SK-N-SH (cell line): ENCODE measurements around the gene CCDC174. TPM values are rescaled to one million over a fixed set of nuclear protein-coding genes. Genes with fewer than 3 reads are reported as not detected.

Experiments used
- CTCF ChIA-PET: fragments of 300-600, 350-600 bp; formaldehyde crosslinking; extraction: SDS; loops from one replicate; lab custom pipeline; 2021; lab: Yijun Ruan, JAX
- POLR2A ChIA-PET: fragments of 350-600 bp; sonication (Branson Sonifier 250); formaldehyde crosslinking; extraction: SDS; loops from one replicate; lab custom pipeline; 2020; ENCODE audit warnings: antibody characterized with exemption, inconsistent platforms; lab: Yijun Ruan, JAX
- DNase-seq: peaks from one replicate; pipeline ENCODE4 v3.0.0; 2012
- H2AFZ ChIP-seq: fragments of 200-600 bp; sonication (generic); 2 replicates; pipeline ENCODE4 v1.8.1; 2016; ENCODE audit warnings: antibody characterized with exemption, mild to moderate bottlenecking, low read depth
- H3F3A ChIP-seq: fragments of 200-600 bp; sonication (generic); replicated peaks from 2 replicates; pipeline ENCODE3; 2016; ENCODE audit warnings: antibody characterized with exemption, mild to moderate bottlenecking; ENCODE audit not compliant: insufficient read depth
- H3K27ac ChIP-seq, 2 experiments: fragments of 200-500 bp in 1 of 2; fragments of 200-600 bp in 1 of 2; sonication (Bioruptor generic) in 1 of 2; sonication (generic), shearing (Covaris generic) in 1 of 2; 2 replicates each; pipeline versions ENCODE4 v1.5.1 to v1.6.1; 2014 to 2016; ENCODE audit warnings: low read depth in 2 of 2, inconsistent platforms in 1 of 2, low read length in 1 of 2, mild to moderate bottlenecking in 1 of 2, mixed read lengths in 1 of 2
- H3K27me3 ChIP-seq: fragments of 200-600 bp; sonication (generic), shearing (Covaris generic); 2 replicates; pipeline ENCODE4 v1.6.1; 2016; ENCODE audit warnings: mixed run types; ENCODE audit not compliant: insufficient read depth
- H3K36me3 ChIP-seq, 2 experiments: fragments of 200-500 bp in 1 of 2; fragments of 200-600 bp in 1 of 2; sonication (Bioruptor generic) in 1 of 2; sonication (generic) in 1 of 2; replicated peaks in 1 of 2; 2 replicates each; pipeline versions ENCODE3 to v1.5.1; 2014 to 2016; ENCODE audit warnings: low read length in 1 of 2, mild to moderate bottlenecking in 1 of 2; ENCODE audit not compliant: insufficient read depth in 2 of 2, control insufficient read depth in 1 of 2
- H3K4me1 ChIP-seq, 2 experiments: fragments of 200-500 bp in 1 of 2; fragments of 200-600 bp in 1 of 2; sonication (Bioruptor generic) in 1 of 2; sonication (generic), shearing (Covaris generic) in 1 of 2; 2 replicates each; pipeline versions ENCODE4 v1.5.1 to v1.6.1; 2014 to 2016; ENCODE audit warnings: low read depth in 1 of 2, low read length in 1 of 2, mixed run types in 1 of 2; ENCODE audit not compliant: insufficient read depth in 2 of 2, control insufficient read depth in 1 of 2
- H3K4me2 ChIP-seq: fragments of 200-600 bp; sonication (generic), shearing (Covaris generic); 2 replicates; pipeline ENCODE4 v1.6.1; 2017; ENCODE audit warnings: mixed run types
- H3K4me3 ChIP-seq, 2 experiments: fragments of 200-500 bp in 1 of 2; fragments of 200-600 bp in 1 of 2; sonication (Bioruptor generic) in 1 of 2; sonication (generic), shearing (Covaris generic) in 1 of 2; 2 replicates each; pipeline versions ENCODE4 v1.5.1 to v1.8.1; 2014 to 2016; ENCODE audit warnings: low read depth in 2 of 2, inconsistent platforms in 1 of 2, low read length in 1 of 2, mild to moderate bottlenecking in 1 of 2, mixed read lengths in 1 of 2, moderate library complexity in 1 of 2
- H3K79me2 ChIP-seq: fragments of 200-600 bp; sonication (generic); 2 replicates; pipeline ENCODE4 v1.8.1; 2017; ENCODE audit warnings: mild to moderate bottlenecking; ENCODE audit not compliant: insufficient read depth
- H3K9ac ChIP-seq: fragments of 200-600 bp; sonication (generic); 2 replicates; pipeline ENCODE4 v1.6.1; 2017; ENCODE audit warnings: mixed run types
- H3K9me2 ChIP-seq: fragments of 200-600 bp; sonication (generic); 2 replicates; pipeline ENCODE4 v1.6.1; 2017; ENCODE audit warnings: mixed run types
- H3K9me3 ChIP-seq: fragments of 200-600 bp; sonication (generic); 2 replicates; pipeline ENCODE4 v1.6.1; 2017; ENCODE audit warnings: mixed run types, mild to moderate bottlenecking, moderate library complexity
- H4K20me1 ChIP-seq: fragments of 200-600 bp; sonication (generic); 2 replicates; pipeline ENCODE4 v1.6.1; 2017; ENCODE audit warnings: mild to moderate bottlenecking, mixed run types; ENCODE audit not compliant: insufficient read depth
- GABPA ChIP-seq: IDR thresholded peaks from 2 replicates; pipeline ENCODE4 v1.4.0; 2012; ENCODE audit warnings: low read depth, mild to moderate bottlenecking
- NFIC ChIP-seq: IDR thresholded peaks from 2 replicates; pipeline ENCODE4 v1.4.0; 2012; ENCODE audit warnings: borderline replicate concordance
- PBX3 ChIP-seq: IDR thresholded peaks from 2 replicates; pipeline ENCODE4; 2012
- REST ChIP-seq: IDR thresholded peaks from 2 replicates; pipeline ENCODE4 v1.6.1; 2012; ENCODE audit warnings: mild to moderate bottlenecking, low read depth, low read length, moderate library complexity
- RXRA ChIP-seq: IDR thresholded peaks from 2 replicates; pipeline ENCODE4 v1.4.0; 2012; ENCODE audit warnings: low read depth, mild to moderate bottlenecking, borderline replicate concordance
- SMC3 ChIP-seq: IDR thresholded peaks from 2 replicates; pipeline ENCODE4 v1.6.1; 2012; ENCODE audit warnings: low read depth, low read length, improper control_type of control experiment
- TAF1 ChIP-seq: IDR thresholded peaks from 2 replicates; pipeline ENCODE4 v1.6.1; 2012; ENCODE audit warnings: low read depth, mild to moderate bottlenecking, low read length, moderate library complexity, borderline replicate concordance
- TEAD4 ChIP-seq: IDR thresholded peaks from 2 replicates; pipeline ENCODE4 v1.4.0; 2012; ENCODE audit warnings: mild to moderate bottlenecking, borderline replicate concordance; ENCODE audit not compliant: insufficient read depth
- YY1 ChIP-seq: IDR thresholded peaks from 2 replicates; pipeline ENCODE4 v1.4.0; 2012; ENCODE audit warnings: low read depth, mild to moderate bottlenecking
- WGBS: methylation state at CpG from one replicate; pipeline ENCODE4 v1.1.6; 2017; ENCODE audit warnings: low lambda C conversion rate; 5-methylcytosine and 5-hydroxymethylcytosine counted together
- polyA plus RNA-seq, 3 experiments: library from polyadenylated mRNA; depleted of rRNA; stranded (reverse); fragments of >200 nt; gene quantifications; 2 replicates each; pipeline ENCODE4 v1.2.3, GENCODE V29; 2012
- TF ChIP-seq, protein P1 (sequence below): IDR thresholded peaks from 2 replicates; pipeline ENCODE4 v1.4.0; 2012; ENCODE audit warnings: low read depth, borderline replicate concordance
- TF ChIP-seq, protein P2 (sequence below): fragments of 200-600 bp; sonication (generic); IDR thresholded peaks from 2 replicates; pipeline ENCODE4 v1.6.1; 2017; ENCODE audit warnings: antibody characterized with exemption, mild to moderate bottlenecking, moderate library complexity

The CCDC174 gene
- polyA plus RNA-seq, 1 of the 3 experiments (the other 2 are of a cell fraction) = 6.6 TPM

- no peaks in the 10 kb centered on the region for H3F3A ChIP-seq
- no peak overlapping the region for H3K4me3 ChIP-seq
- 80% methylated on average over 4 of the region's 4 CpGs for WGBS
- H3K36me3 ChIP-seq = no peaks in the 10 kb centered on the region
- no peaks in the 10 kb centered on the region for H3K9me3 ChIP-seq
- no peaks in the 10 kb centered on the region for H3K9me2 ChIP-seq
- ChIA-PET POLR2A (interaction anchor here (0.6 kb wide), 1 partner anchor 9 kb away, joined by 3 read pairs; no protein-coding TSS in a partner anchor), CTCF (no interaction called here)
- no peak overlapping the region for H2AFZ ChIP-seq
- H3K79me2 ChIP-seq = no peaks in the 10 kb centered on the region
- H3K27ac ChIP-seq = no peak overlapping the region
- H3K9ac ChIP-seq = no peak overlapping the region
- peaks cover 0 to 2% of the 10 kb centered on the region in 2 experiments; a peak in 1 of 4 replicates for H3K4me1 ChIP-seq
- DNase-seq = no peak
- H3K4me2 ChIP-seq = no peak overlapping the region
- TF ChIP-seq TEAD4 (no peak), RXRA (no peak), NFIC (no peak), REST (no peak), PBX3 (no peak)
- TF ChIP-seq, protein P1, sequence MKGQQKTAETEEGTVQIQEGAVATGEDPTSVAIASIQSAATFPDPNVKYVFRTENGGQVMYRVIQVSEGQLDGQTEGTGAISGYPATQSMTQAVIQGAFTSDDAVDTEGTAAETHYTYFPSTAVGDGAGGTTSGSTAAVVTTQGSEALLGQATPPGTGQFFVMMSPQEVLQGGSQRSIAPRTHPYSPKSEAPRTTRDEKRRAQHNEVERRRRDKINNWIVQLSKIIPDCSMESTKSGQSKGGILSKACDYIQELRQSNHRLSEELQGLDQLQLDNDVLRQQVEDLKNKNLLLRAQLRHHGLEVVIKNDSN = no peak
- TF ChIP-seq, all 33 proteins: peak for 0
- Histone ChIP-seq H4K20me1 (no peaks in the 10 kb centered on the region), H3K27me3 (no peaks in the 10 kb centered on the region)
These were observed 23.2 kb upstream of the CCDC174 start for GRCh38 chr3:14628406-14628805.

- no peak overlapping the region for H3K9ac ChIP-seq
- no peaks in the 10 kb centered on the region for H3K79me2 ChIP-seq
- H3K4me1 ChIP-seq = no peaks in the 10 kb centered on the region; a peak in 1 of 4 replicates
- CTCF ChIA-PET = no interaction called here
- POLR2A ChIA-PET = no interaction called here
- no peak overlapping the region for H2AFZ ChIP-seq
- H3K27ac ChIP-seq = no peak overlapping the region
- H3K4me2 ChIP-seq = no peak overlapping the region
- H4K20me1 ChIP-seq = no peaks in the 10 kb centered on the region
- TF ChIP-seq GABPA = no peak
- TF ChIP-seq TAF1 = no peak
- TF ChIP-seq, protein P2, sequence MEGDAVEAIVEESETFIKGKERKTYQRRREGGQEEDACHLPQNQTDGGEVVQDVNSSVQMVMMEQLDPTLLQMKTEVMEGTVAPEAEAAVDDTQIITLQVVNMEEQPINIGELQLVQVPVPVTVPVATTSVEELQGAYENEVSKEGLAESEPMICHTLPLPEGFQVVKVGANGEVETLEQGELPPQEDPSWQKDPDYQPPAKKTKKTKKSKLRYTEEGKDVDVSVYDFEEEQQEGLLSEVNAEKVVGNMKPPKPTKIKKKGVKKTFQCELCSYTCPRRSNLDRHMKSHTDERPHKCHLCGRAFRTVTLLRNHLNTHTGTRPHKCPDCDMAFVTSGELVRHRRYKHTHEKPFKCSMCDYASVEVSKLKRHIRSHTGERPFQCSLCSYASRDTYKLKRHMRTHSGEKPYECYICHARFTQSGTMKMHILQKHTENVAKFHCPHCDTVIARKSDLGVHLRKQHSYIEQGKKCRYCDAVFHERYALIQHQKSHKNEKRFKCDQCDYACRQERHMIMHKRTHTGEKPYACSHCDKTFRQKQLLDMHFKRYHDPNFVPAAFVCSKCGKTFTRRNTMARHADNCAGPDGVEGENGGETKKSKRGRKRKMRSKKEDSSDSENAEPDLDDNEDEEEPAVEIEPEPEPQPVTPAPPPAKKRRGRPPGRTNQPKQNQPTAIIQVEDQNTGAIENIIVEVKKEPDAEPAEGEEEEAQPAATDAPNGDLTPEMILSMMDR = no peak
- TF ChIP-seq SMC3 = no peak
- TF ChIP-seq YY1 = no peak
- no peak overlapping the region for H3K4me3 ChIP-seq
- 67% methylated on average over 9 of the region's 9 CpGs for WGBS
- H3K27me3 ChIP-seq = no peaks in the 10 kb centered on the region
- DNase-seq = no peak
- no peaks in the 10 kb centered on the region for H3K36me3 ChIP-seq
- no peaks in the 10 kb centered on the region for H3K9me3 ChIP-seq
- no peaks in the 10 kb centered on the region for H3F3A ChIP-seq
- no peaks in the 10 kb centered on the region for H3K9me2 ChIP-seq
These were observed 21.0 kb upstream of the CCDC174 start for GRCh38 chr3:14630404-14631100.
